Esophagus muscularis mucosa (tissue), 4 donors: ENCODE measurements around the gene SLC6A3. TPM values are rescaled to one million over a fixed set of nuclear protein-coding genes. Genes with fewer than 3 reads are reported as not detected.

Source experiments
- DNase-seq: peaks from one replicate; pipeline ENCODE4 v3.0.0-alpha.2; 2017; ENCODE audit errors: extremely low spot score
- H3K27ac ChIP-seq, 4 donors: fragments of 200-600 bp; sonication (generic); replicated peaks in 1 of 4; 1 replicate in 3 of 4; 2 replicates in 1 of 4; pipeline ENCODE4 v1.5.1; 2016 to 2019; ENCODE audit warnings: mild to moderate bottlenecking in 1 of 4
- H3K27me3 ChIP-seq, 4 donors: fragments of 200-600 bp; sonication (generic); one replicate each; pipeline versions ENCODE4 v1.5.1 to v1.6.0; 2016 to 2019
- H3K36me3 ChIP-seq, 4 donors: fragments of 200-600 bp; sonication (generic); one replicate each; pipeline ENCODE4 v1.5.1; 2016 to 2019
- H3K4me1 ChIP-seq, 4 donors: fragments of 200-600 bp; sonication (generic); one replicate each; pipeline ENCODE4 v1.5.1; 2016 to 2019
- H3K4me3 ChIP-seq, 4 donors: fragments of 200-600 bp; sonication (generic); 1 replicate in 2 of 4; 2 replicates in 2 of 4; pipeline ENCODE4 v1.5.1; 2016 to 2019; ENCODE audit warnings: mild to moderate bottlenecking in 4 of 4, moderate library complexity in 1 of 4
- H3K9me3 ChIP-seq, 4 donors: fragments of 200-600 bp; sonication (generic); 1 replicate in 3 of 4; 2 replicates in 1 of 4; pipeline ENCODE4 v1.5.1; 2016 to 2019
- EP300 ChIP-seq: sonication (generic); formaldehyde crosslinking; IDR thresholded peaks from one replicate; pipeline ENCODE4 v1.6.1; 2017; ENCODE audit warnings: antibody characterized with exemption
- POLR2A ChIP-seq: fragments of 450-650 bp; IDR thresholded peaks from one replicate; pipeline ENCODE4 v1.6.1; 2017; ENCODE audit warnings: antibody characterized with exemption, moderate library complexity, mild to moderate bottlenecking, low read depth
- POLR2AphosphoS5 ChIP-seq, 2 donors: sonication (generic); formaldehyde crosslinking; IDR thresholded peaks; one replicate each; pipeline ENCODE4 v1.6.1; 2017; ENCODE audit warnings: antibody characterized with exemption in 2 of 2
- WGBS: methylation state at CpG from one replicate; pipeline ENCODE4 v1.1.5; 2018; 5-methylcytosine and 5-hydroxymethylcytosine counted together
- intact Hi-C: fragments of 100-400 bp; cut with DNase I; formaldehyde crosslinking; loops from one replicate; pipeline ENCODE4 v1.15.1; 2023
- total RNA-seq, 4 donors: library from RNA; depleted of rRNA; stranded (reverse); fragments of >200 nt; gene quantifications; one replicate each; pipeline versions ENCODE4 v1.1.0 to v1.2.1, GENCODE V29; 2016
- TF ChIP-seq, protein P1 (sequence below), 3 experiments: fragments of 200-600 bp in 2 of 3; fragments of 450-650 bp in 1 of 3; sonication (generic) in 2 of 3; IDR thresholded peaks; one replicate each; pipeline ENCODE4 v1.5.1; 2017 to 2019; ENCODE audit warnings: antibody characterized with exemption in 3 of 3, mild to moderate bottlenecking in 2 of 3, moderate library complexity in 1 of 3

The SLC6A3 gene
- total RNA-seq, 4 donors from 2014 or later: 0.06 TPM; not detected in 3

GRCh38 chr5:1453613-1454012, 8.4 kb upstream of the SLC6A3 start:
- no peak overlapping the region for H3K27ac ChIP-seq
- H3K4me3 ChIP-seq: no peak overlapping the region
- peaks cover 0 to 25% (median 17%) of the 10 kb centered on the region in 4 donors for H3K9me3 ChIP-seq
- WGBS: 74% methylated on average over 2 of the region's 2 CpGs
- intact Hi-C loops: no loop called here
- no peak for DNase-seq
- no peaks in the 10 kb centered on the region for H3K36me3 ChIP-seq
- TF ChIP-seq EP300: no peak
- TF ChIP-seq POLR2A: no peak
- TF ChIP-seq POLR2AphosphoS5 (IDR thresholded peaks at IDR 0.05): no peak
- TF ChIP-seq, protein P1, sequence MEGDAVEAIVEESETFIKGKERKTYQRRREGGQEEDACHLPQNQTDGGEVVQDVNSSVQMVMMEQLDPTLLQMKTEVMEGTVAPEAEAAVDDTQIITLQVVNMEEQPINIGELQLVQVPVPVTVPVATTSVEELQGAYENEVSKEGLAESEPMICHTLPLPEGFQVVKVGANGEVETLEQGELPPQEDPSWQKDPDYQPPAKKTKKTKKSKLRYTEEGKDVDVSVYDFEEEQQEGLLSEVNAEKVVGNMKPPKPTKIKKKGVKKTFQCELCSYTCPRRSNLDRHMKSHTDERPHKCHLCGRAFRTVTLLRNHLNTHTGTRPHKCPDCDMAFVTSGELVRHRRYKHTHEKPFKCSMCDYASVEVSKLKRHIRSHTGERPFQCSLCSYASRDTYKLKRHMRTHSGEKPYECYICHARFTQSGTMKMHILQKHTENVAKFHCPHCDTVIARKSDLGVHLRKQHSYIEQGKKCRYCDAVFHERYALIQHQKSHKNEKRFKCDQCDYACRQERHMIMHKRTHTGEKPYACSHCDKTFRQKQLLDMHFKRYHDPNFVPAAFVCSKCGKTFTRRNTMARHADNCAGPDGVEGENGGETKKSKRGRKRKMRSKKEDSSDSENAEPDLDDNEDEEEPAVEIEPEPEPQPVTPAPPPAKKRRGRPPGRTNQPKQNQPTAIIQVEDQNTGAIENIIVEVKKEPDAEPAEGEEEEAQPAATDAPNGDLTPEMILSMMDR (IDR thresholded peaks at IDR 0.05): no peak
- peaks cover 0 to 19% (median 0%) of the 10 kb centered on the region in 4 donors for H3K27me3 ChIP-seq
- H3K4me1 ChIP-seq: no peaks in the 10 kb centered on the region

DNA sequence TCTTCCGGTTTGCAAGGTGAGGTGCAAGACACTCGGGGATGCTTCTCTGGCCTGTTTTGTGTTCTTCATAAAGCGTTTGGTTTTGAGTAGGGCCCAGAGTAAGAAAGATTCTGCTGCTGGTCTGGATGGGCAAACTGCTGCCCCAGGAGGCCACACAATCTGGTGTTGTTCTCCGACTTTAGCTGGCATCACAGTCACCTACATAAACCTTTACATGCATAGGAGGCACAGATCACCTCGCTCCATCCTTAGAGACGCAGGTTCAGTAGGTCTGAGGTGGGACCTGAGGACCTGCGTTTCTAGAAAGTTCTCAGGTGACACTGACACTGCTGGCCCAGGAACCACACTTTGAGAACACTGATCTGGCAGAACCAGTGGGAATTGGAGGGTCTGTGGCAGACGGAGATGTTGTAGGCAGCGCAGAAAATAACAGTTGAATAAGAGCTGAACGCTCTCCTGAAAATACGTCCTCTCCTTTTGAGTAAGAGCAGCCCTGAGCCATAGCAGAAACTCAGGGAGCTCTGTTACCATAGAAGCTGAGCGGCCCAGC, 3.9 kb upstream of the SLC6A3 start:
- no peak for TF ChIP-seq EP300
- no peak for TF ChIP-seq POLR2AphosphoS5 (IDR thresholded peaks at IDR 0.05)
- no peak for TF ChIP-seq POLR2A
- TF ChIP-seq, protein P1 (IDR thresholded peaks at IDR 0.05): no peak
- Histone ChIP-seq H3K36me3 (no peaks in the 10 kb centered on the region), H3K9me3 (peaks cover 0 to 12% (median 10%) of the 10 kb centered on the region in 4 donors), H3K27me3 (peaks cover 0 to 60% (median 24%) of the 10 kb centered on the region in 4 donors), H3K27ac (no peak overlapping the region), H3K4me3 (no peak overlapping the region), H3K4me1 (peaks cover 10 to 25% (median 20%) of the 10 kb centered on the region in 4 donors)
- intact Hi-C loops: no loop called here
- DNase-seq: no peak
- WGBS: 90% methylated on average over 12 of the region's 12 CpGs

DNA sequence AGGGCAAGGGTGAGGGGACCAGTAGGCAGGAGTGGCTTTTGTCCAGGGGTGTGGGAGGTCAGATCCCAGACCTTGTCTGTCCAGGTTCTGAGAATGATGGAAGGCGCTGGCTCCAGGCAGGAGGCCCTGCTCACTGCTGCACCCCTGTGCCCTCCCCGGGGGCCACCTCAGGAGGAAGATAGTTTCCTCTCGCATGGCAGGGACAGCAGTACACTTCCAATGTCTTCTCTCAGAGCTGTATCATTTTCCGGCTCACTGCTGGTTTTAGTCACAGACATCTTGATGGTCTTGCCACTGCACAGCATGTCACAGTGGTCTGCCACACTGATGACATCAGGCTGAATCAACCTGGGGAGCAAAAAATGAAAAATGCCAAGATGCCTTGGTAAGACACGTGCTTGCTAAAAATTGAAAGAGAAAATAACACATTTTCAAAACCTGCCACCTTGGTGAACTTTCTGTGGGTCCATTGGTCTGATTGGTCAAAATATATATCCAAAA, 3.3 kb upstream of the SLC6A3 start:
- WGBS: 76% methylated on average over 5 of the region's 5 CpGs
- Histone ChIP-seq H3K4me1 (peaks cover 10 to 27% (median 20%) of the 10 kb centered on the region in 4 donors), H3K27me3 (peaks cover 0 to 60% (median 30%) of the 10 kb centered on the region in 4 donors), H3K4me3 (no peak overlapping the region), H3K9me3 (peaks cover 0 to 6% (median 4%) of the 10 kb centered on the region in 4 donors), H3K27ac (no peak overlapping the region), H3K36me3 (no peaks in the 10 kb centered on the region)
- intact Hi-C loops: no loop called here
- TF ChIP-seq POLR2A: no peak
- TF ChIP-seq POLR2AphosphoS5 (IDR thresholded peaks at IDR 0.05): no peak
- TF ChIP-seq EP300: no peak
- TF ChIP-seq, protein P1 (IDR thresholded peaks at IDR 0.05): no peak
- DNase-seq: no peak

DNA sequence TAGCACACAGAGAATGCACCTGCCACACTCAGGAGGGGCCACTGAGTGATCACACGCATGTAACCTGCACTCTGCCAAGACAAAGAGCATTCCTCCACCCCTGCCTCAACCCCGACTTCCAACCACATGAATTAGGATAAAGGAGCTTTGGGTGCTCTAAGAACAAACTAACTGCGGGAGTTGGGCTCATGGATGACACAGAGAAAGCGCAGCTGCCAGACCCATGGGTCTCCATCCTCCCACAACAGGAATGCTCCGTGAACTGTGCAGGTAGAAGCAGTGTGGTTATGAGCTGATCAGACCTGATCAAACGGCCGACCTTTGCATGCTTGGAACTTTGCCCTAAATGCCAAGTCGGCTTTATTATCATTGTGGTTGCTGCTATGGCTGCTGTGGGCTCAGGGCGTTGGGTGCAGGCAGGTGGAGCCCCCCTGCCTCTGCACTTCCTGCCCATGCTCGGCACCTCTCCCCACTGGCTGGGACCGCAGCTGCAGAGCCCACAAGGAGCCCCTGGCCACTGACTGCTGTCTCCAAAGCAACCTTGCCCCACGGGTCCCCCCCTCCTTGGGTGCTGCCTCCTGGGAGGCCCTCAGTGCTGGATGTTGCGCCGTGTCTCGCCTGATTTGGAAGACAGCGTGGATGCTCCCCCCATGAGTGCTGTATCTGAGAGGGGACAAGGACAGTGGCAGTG, 2.6 kb upstream of the SLC6A3 start:
- WGBS: 62% methylated on average over 13 of the region's 16 CpGs
- TF ChIP-seq POLR2AphosphoS5 (IDR thresholded peaks at IDR 0.05) (no peak), EP300 (no peak), POLR2A (no peak)
- TF ChIP-seq, protein P1 (IDR thresholded peaks at IDR 0.05): no peak

More for the DNA sequence above, 2.6 kb upstream of the SLC6A3 start:
- Histone ChIP-seq H3K36me3 (no peaks in the 10 kb centered on the region), H3K27me3 (peaks cover 0 to 63% (median 37%) of the 10 kb centered on the region in 4 donors), H3K9me3 (no peaks in the 10 kb centered on the region), H3K4me1 (peaks cover 10 to 27% (median 20%) of the 10 kb centered on the region in 4 donors), H3K4me3 (no peak overlapping the region), H3K27ac (no peak overlapping the region)
- intact Hi-C loops: no loop called here
- no peak for DNase-seq
